GM11168 (cell line): ENCODE results near the gene NRXN2.

ENCODE experiments used
- in situ Hi-C: fragments of 300-500 bp; cut with MboI; formaldehyde crosslinking; loops from one replicate; pipeline ENCODE4 v1.12.0; 2022; ENCODE audit warnings: low sequenced_read_pairs; ENCODE audit not compliant: unreplicated experiment

NRXN2 gene

GRCh38 chr11:64723117-64723906 is at the start of gene NRXN2:
Gene NRXN2, minus strand, starts transcription at chr11:64723197. Its CDS starts 9,498 bp downstream, at chr11:64713699.
- in situ Hi-C loops, result no loop called here

GRCh38 chr11:64772303-64773018 is 49.5 kb upstream of the NRXN2 start:
- in situ Hi-C loops, result no loop called here

GRCh38 chr11:64771861-64772260 is 48.9 kb upstream of the NRXN2 start:
- in situ Hi-C loops, result no loop called here

GRCh38 chr11:64770120-64770519 is 47.1 kb upstream of the NRXN2 start:
- in situ Hi-C loops, result no loop called here

GRCh38 chr11:64769283-64769682 is 46.3 kb upstream of the NRXN2 start:
- in situ Hi-C loops, result no loop called here

GRCh38 chr11:64768300-64768694 is 45.3 kb upstream of the NRXN2 start:
- in situ Hi-C loops, result no loop called here

GRCh38 chr11:64767344-64768299 is 44.6 kb upstream of the NRXN2 start:
- in situ Hi-C loops, result no loop called here

GRCh38 chr11:64766881-64767280 is 43.9 kb upstream of the NRXN2 start:
- in situ Hi-C loops, result no loop called here

- in situ Hi-C loops, result no loop called here
Measured at GRCh38 chr11:64765851-64766665, 43.1 kb upstream of the NRXN2 start.

- in situ Hi-C loops, result no loop called here
Measured at GRCh38 chr11:64765291-64765850, 42.4 kb upstream of the NRXN2 start.

GRCh38 chr11:64764753-64765152 is 41.8 kb upstream of the NRXN2 start:
- in situ Hi-C loops, result no loop called here

GRCh38 chr11:64764040-64764611 is 41.1 kb upstream of the NRXN2 start:
- in situ Hi-C loops, result no loop called here

- in situ Hi-C loops, result no loop called here
Measured at GRCh38 chr11:64763526-64764039, 40.6 kb upstream of the NRXN2 start.

GRCh38 chr11:64762674-64763525 is 39.9 kb upstream of the NRXN2 start:
- in situ Hi-C loops, result no loop called here

GRCh38 chr11:64762277-64762673 is 39.3 kb upstream of the NRXN2 start:
- in situ Hi-C loops, result no loop called here

- in situ Hi-C loops, result no loop called here
Measured at GRCh38 chr11:64760759-64761420, 37.9 kb upstream of the NRXN2 start.
